Activated CD4-positive, alpha-beta T cell treated with anti-CD3 and anti-CD28 coated beads for 36 hours (primary cell): ENCODE data around the gene PTPA. TPM values are rescaled to one million over a fixed set of nuclear protein-coding genes. Genes with fewer than 3 reads are reported as not detected.

ENCODE experiments used
- ATAC-seq: fragments of 200-7000 bp; cut with Tn5 transposase; one replicate; pipeline ENCODE4 v1.10.0; 2021; ENCODE audit warnings: mild to moderate bottlenecking, moderate library complexity
- CTCF ChIA-PET: fragments of 350-600 bp; sonication (Branson Sonifier 250); formaldehyde crosslinking; loops from one replicate; lab custom pipeline; 2021; ENCODE audit warnings: antibody characterized with exemption; lab: Charles Lee
- POLR2A ChIA-PET: fragments of 350-600 bp; sonication (Branson Sonifier 250); formaldehyde crosslinking; loops from one replicate; lab custom pipeline; 2021; ENCODE audit warnings: antibody characterized with exemption, inconsistent platforms; lab: Charles Lee
- DNase-seq: peaks from one replicate; pipeline ENCODE4 v3.0.0-alpha.2; 2020
- H3K27ac Mint-ChIP-seq: one replicate; pipeline ENCODE4 v1.8.0; 2021; ENCODE audit warnings: mixed read lengths
- H3K27me3 Mint-ChIP-seq: one replicate; pipeline ENCODE4 v1.8.0; 2021; ENCODE audit warnings: mixed read lengths
- H3K36me3 Mint-ChIP-seq: one replicate; pipeline ENCODE4 v1.8.0; 2021; ENCODE audit warnings: low read depth, mixed read lengths
- H3K4me1 Mint-ChIP-seq: one replicate; pipeline ENCODE4 v1.8.0; 2021; ENCODE audit warnings: mixed read lengths
- H3K4me3 Mint-ChIP-seq: one replicate; pipeline ENCODE4 v1.8.0; 2021; ENCODE audit warnings: mild to moderate bottlenecking, moderate library complexity, mixed read lengths
- H3K9me3 Mint-ChIP-seq: one replicate; pipeline ENCODE4 v1.8.0; 2021; ENCODE audit warnings: low read depth, mixed read lengths
- intact Hi-C, 2 experiments: fragments of 100-400 bp; cut with DNase I in 1 of 2; cut with micrococcal nuclease in 1 of 2; formaldehyde crosslinking; loops; one replicate each; pipeline versions ENCODE4 v1.14.2 to v1.15.1; 2022 to 2024; cut with DNase I, micrococcal nuclease
- total RNA-seq, 2 experiments: library from RNA; stranded (reverse); gene quantifications; one replicate each; pipeline ENCODE4 v1.2.3, GENCODE V29; 2021

Gene PTPA
- total RNA-seq, 2 experiments from 2014 or later, result 71.9 to 88.0 TPM

DNA sequence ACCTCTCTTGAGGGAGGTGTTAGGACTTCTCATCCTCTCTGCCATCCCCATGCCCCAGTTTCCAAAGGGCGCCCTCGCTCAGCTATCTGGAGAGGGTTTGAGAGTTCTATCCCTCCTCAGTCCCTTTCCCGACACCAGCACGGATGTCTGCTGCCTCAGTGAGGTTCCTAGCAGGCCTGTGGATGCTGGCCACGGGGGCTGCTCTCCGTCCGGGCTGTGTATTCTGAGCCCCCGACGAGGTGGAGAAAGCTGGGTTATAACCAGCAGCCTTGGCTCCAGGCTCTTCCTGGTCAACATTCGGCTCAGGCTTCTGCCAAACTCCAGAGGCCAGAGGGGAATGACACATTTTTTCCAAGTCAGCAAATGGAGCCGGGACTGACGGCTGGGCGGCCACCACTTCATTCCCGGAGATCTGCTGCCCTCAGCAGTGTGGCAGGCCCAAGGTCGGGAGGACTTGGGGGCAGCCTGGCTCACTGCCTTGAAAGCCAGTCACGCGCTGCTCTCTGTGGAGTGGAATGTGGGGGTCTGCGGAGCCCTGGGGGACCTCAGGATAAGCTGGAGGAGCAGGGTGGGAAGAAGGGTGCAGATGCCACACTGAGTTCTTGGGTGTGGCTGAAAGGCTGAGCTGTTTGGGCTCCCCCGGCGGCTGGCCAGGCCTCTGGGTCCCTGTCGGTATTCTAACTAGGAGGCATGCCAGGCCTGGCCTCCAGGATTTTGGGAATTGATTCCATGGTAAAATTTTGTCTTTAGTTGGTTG, 27.4 kb downstream of the PTPA start:
- H3K36me3 Mint-ChIP-seq, result peaks cover 22% of the 10 kb centered on the region
- H3K27ac Mint-ChIP-seq, result peak overlapping the region; percentile 99
- ATAC-seq, result peak; percentile 1
- ChIA-PET CTCF (interaction anchor here (0.6 to 7.8 kb wide), 27 partner anchors 8 to 1201 kb away, joined by 3 to 96 read pairs (median 4); partner anchors contain the start of genes C9orf50, CRAT, ENDOG and IER5L), POLR2A (interaction anchor here (0.6 to 1.8 kb wide), 2 partner anchors 26 to 35 kb away, joined by 3 to 7 read pairs; no protein-coding TSS in a partner anchor)
- H3K4me3 Mint-ChIP-seq, result peak overlapping the region; percentile 83
- DNase-seq, result no peak
- no peaks in the 10 kb centered on the region for H3K9me3 Mint-ChIP-seq
- no peaks in the 10 kb centered on the region for H3K27me3 Mint-ChIP-seq
- H3K4me1 Mint-ChIP-seq, result peaks cover 37% of the 10 kb centered on the region
- intact Hi-C loops, result loop anchor here (1.0 to 10.0 kb wide), 6 partner anchors 36 to 646 kb away; partner anchors contain the start of gene ASB6 (in 1 of the 2)

DNA sequence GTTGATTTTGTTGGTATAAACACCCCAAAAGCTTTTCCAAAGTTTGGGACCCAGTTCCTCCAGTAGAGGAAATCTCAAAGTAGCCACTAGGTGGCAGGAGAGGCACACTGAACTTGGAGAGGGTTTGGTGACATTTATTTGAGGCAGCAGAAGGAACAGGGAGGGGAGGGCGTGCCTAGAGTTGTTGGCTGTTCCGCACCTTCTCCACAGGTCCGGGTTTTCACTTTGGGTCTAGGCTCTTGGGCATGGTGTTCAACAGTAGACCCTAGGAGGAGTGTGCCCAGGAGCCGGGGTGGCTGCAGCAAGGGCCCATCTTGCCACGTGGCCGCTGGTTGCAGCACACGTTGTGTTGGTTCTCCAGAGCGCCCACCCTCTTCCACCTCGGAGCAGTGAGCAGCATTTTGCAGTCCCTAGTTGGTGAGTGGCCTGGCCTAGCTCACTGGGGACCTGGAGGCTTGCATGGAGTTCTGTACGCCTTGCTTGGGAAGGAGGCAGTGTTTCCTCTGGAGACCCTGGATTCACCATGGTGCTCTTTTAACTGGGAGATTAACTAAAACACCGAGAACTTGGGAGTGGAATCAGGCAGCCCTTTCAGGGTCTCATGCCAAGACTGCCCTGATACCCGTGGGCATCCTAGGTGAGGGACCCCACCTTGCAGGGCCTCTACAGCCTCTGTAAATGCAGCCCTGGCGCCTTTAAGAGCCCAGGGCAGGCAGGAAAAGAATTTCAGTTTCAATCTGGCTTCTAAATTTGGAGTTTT, 28.2 kb downstream of the PTPA start:
- POLR2A ChIA-PET, result interaction anchor here (0.6 to 1.8 kb wide), 6 partner anchors 8 to 671 kb away, joined by 3 to 7 read pairs (median 4); partner anchors contain the start of gene NTMT1
- DNase-seq, result peak; percentile 85
- H3K27ac Mint-ChIP-seq, result peak overlapping the region; percentile 99
- H3K4me3 Mint-ChIP-seq, result peak overlapping the region; percentile 83
- no peaks in the 10 kb centered on the region for H3K9me3 Mint-ChIP-seq
- intact Hi-C loops, result loop anchor here (1.0 to 10.0 kb wide), 6 partner anchors 35 to 645 kb away; partner anchors contain the start of gene ASB6 (in 1 of the 2)
- peaks cover 37% of the 10 kb centered on the region for H3K4me1 Mint-ChIP-seq
- peaks cover 24% of the 10 kb centered on the region for H3K36me3 Mint-ChIP-seq
- no peaks in the 10 kb centered on the region for H3K27me3 Mint-ChIP-seq
- peak; percentile 60 for ATAC-seq
- CTCF ChIA-PET, result interaction anchor here (0.6 to 7.8 kb wide), 40 partner anchors 7 to 644 kb away, joined by 3 to 96 read pairs (median 4); partner anchors contain the start of genes C9orf50, CRAT, ENDOG and IER5L

DNA sequence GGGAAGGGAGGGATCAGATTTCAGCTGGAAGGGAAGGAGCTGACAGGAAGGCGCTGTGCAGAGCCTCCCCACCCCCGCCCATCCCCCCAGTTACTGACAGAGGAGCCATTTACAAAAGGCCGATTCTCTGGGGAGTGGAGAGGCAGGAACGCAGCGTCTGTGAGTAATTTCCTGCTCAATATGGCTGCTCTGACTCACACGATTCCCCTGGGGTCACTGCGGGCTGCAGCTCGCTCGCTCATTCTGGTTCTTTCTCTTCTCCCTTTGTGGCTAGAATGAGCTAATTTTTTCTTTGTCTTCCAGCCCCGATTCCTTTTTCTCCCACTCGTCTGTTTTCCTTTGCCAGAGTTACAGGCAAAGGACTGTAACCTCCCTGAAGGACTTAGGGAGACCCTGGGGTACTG, 28.8 kb downstream of the PTPA start:
- Mint-ChIP-seq H3K36me3 (peaks cover 24% of the 10 kb centered on the region), H3K4me3 (peak overlapping the region; percentile 83), H3K4me1 (peaks cover 37% of the 10 kb centered on the region), H3K9me3 (no peaks in the 10 kb centered on the region), H3K27me3 (no peaks in the 10 kb centered on the region), H3K27ac (peak overlapping the region; percentile 99)
- CTCF ChIA-PET, result interaction anchor here (0.6 to 7.8 kb wide), 20 partner anchors 8 to 644 kb away, joined by 3 to 96 read pairs (median 4); partner anchors contain the start of genes C9orf50, CRAT, NTMT1 and PTPA
- DNase-seq (peak; percentile 91), ATAC-seq (peak; percentile 90)
- POLR2A ChIA-PET, result interaction anchor here (0.6 to 1.8 kb wide), 7 partner anchors 8 to 670 kb away, joined by 3 to 7 read pairs (median 4); partner anchors contain the start of genes IER5L and NTMT1
- intact Hi-C loops, result loop anchor here (1.0 to 10.0 kb wide), 15 partner anchors 27 to 645 kb away; partner anchors contain the start of genes ASB6 (in 1 of the 2) and DOLPP1 (in 1 of the 2)

DNA sequence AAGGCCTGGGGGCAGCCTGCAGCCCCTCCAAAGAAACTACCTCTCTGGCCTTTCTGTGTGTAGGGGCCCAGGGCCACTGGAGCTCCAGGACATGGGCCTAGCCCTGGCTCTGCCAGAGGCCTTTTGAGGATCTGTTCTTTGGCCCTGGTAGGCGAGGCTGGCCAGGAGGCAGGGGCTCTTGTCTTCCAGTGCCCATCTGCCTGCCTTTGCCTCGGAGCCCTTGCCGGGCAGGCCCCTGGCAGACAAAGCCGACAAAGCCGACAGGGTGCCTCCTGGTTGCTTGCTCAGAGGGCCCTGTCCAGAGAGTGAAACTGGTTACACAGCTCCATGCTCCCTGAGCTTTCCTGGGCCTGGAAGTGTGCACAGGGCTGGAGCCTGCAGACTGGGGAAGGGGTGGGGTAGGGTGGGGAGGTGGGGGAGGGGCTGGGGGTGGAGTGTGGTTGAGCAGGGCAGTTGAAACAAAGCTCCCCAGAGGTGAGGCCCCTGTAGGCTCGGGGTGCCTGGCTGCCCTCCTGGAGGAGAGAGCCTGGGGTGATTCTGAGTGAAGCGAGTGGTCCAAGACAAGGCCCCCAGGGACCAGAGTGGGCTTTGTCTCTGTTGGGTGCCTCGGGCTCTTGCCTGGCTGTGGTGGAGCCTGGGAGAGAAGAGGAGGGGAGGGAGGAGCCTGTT, 29.3 kb downstream of the PTPA start:
- Mint-ChIP-seq H3K4me1 (peaks cover 37% of the 10 kb centered on the region), H3K27me3 (no peaks in the 10 kb centered on the region), H3K9me3 (no peaks in the 10 kb centered on the region), H3K4me3 (peak overlapping the region; percentile 83), H3K27ac (peak overlapping the region; percentile 99), H3K36me3 (peaks cover 24% of the 10 kb centered on the region)
- POLR2A ChIA-PET, result interaction anchor here (0.9 to 1.8 kb wide), 5 partner anchors 9 to 484 kb away, joined by 3 to 7 read pairs (median 4); partner anchors contain the start of gene IER5L
- CTCF ChIA-PET, result interaction anchor here (0.5 to 7.8 kb wide), 24 partner anchors 8 to 643 kb away, joined by 3 to 96 read pairs (median 3); partner anchors contain the start of genes C9orf50, CRAT, NTMT1 and PTPA
- ATAC-seq (peak; percentile 28), DNase-seq (peak; percentile 53)
- intact Hi-C loops, result loop anchor here in 1 of 2 experiments (1.0 to 5.0 kb wide), 9 partner anchors 26 to 348 kb away; partner anchors contain the start of gene DOLPP1

DNA sequence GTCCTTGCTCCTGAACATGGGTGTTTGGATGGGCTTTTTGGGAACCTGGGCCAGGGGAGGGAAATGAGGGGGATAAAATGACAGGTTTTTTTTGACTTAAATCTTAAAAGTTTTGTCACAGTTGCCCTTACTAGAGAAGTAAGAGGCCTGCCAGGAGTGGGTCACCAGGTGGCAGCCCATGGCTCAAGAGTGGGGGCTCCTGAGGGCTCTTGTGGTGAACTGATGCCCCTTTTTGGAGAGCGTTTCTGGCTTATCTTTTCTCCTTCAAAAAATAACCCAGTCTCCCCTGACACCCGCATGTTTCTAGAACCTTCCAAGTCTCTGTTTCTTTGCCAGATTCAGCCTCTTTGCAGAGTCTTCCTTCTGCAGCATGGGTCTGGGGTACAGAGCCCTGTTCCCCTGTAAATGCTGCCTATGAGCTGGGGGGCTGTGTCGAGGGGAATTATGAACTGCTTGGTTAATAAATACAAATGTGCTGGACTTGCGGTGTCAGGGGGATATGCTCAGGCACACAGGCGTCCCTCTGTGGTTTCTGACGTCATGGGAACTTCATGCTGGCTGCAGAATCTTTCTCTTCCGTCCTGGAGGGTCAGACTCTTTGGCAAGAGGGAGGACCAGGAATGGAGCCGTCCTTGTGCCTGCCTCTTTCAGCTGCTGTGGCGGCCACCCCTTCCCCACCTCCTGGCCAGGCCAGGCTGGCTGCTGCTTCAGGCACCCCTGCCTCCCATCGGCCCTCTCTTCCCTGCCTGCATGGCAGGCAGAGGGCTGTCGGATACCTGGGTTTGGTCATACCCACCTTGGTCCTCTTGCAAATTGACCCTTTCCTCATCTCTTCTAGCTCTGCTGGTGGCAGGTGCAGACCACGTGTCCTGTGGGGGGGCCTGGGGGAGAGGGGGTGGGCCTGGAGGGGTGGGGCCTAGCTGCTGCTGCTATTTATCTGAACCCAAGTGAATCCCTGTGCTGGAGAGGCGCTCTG, 30.1 kb downstream of the PTPA start:
- Mint-ChIP-seq H3K4me3 (peak overlapping the region; percentile 83), H3K4me1 (peaks cover 37% of the 10 kb centered on the region), H3K9me3 (no peaks in the 10 kb centered on the region), H3K36me3 (peaks cover 23% of the 10 kb centered on the region), H3K27ac (peak overlapping the region; percentile 99), H3K27me3 (no peaks in the 10 kb centered on the region)
- ChIA-PET CTCF (interaction anchor here (0.5 to 5.4 kb wide), 21 partner anchors 9 to 955 kb away, joined by 3 to 70 read pairs (median 4); partner anchors contain the start of genes C9orf50 and IER5L), POLR2A (interaction anchor here (1.0 kb wide), 1 partner anchor 37 kb away, joined by 4 read pairs; the partner anchor contains the start of gene IER5L)
- intact Hi-C loops, result loop anchor here in 1 of 2 experiments (2.0 to 5.0 kb wide), 3 partner anchors 25 to 196 kb away; no protein-coding TSS in a partner anchor
- ATAC-seq (no peak), DNase-seq (peak; percentile 52)

DNA sequence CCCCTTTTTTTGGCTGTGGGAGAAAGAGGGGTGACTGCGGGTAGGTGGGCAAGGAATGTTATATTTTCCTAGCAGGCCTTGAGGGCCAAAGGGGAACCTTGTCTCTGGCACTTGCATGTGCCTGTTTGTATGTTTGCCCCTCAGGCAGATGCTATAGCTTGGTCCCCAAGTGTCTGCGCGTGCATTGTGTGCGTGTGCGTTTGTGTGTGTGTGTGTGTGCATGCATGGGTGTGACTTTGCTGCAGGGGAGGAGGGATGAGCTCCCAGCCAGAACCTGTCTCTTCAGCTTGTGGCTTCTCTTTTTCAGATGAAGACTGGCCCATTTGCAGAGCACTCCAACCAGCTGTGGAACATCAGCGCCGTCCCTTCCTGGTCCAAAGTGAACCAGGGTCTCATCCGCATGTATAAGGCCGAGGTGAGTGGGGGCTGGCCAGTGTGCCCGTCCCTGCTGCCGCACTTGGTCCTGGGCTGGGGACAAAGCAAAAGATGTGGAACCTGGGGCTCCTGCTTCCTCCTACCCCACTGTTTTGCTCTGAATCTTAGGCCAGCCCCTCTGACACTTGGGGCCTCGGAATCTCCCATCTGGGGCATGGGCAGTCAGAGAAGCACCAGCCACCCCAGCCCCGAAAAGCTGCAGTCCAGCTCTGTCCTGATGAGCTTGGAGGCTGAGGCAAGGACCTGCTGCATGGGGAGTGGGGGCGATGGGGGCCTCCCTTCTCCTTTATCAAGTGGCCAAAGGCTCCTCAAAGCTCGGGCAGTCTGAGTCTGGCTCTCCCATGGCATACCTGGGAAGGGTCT, 31.1 kb downstream of the PTPA start:
- CTCF ChIA-PET, result interaction anchor here (0.5 to 5.4 kb wide), 50 partner anchors 7 to 974 kb away, joined by 3 to 70 read pairs (median 4); partner anchors contain the start of genes C9orf50, DOLK, DOLPP1 and IER5L
- H3K4me3 Mint-ChIP-seq, result no peak overlapping the region
- ATAC-seq, result no peak
- no peak for DNase-seq
- intact Hi-C loops, result loop anchor here in 1 of 2 experiments (5.0 kb wide), 1 partner anchor 195 kb away; no protein-coding TSS in a partner anchor
- no peaks in the 10 kb centered on the region for H3K27me3 Mint-ChIP-seq
- POLR2A ChIA-PET, result interaction anchor here (1.3 kb wide), 1 partner anchor 10 kb away, joined by 6 read pairs; no protein-coding TSS in a partner anchor
- H3K36me3 Mint-ChIP-seq, result peaks cover 21% of the 10 kb centered on the region
- peaks cover 37% of the 10 kb centered on the region for H3K4me1 Mint-ChIP-seq
- no peaks in the 10 kb centered on the region for H3K9me3 Mint-ChIP-seq
- H3K27ac Mint-ChIP-seq, result peak overlapping the region; percentile 99

DNA sequence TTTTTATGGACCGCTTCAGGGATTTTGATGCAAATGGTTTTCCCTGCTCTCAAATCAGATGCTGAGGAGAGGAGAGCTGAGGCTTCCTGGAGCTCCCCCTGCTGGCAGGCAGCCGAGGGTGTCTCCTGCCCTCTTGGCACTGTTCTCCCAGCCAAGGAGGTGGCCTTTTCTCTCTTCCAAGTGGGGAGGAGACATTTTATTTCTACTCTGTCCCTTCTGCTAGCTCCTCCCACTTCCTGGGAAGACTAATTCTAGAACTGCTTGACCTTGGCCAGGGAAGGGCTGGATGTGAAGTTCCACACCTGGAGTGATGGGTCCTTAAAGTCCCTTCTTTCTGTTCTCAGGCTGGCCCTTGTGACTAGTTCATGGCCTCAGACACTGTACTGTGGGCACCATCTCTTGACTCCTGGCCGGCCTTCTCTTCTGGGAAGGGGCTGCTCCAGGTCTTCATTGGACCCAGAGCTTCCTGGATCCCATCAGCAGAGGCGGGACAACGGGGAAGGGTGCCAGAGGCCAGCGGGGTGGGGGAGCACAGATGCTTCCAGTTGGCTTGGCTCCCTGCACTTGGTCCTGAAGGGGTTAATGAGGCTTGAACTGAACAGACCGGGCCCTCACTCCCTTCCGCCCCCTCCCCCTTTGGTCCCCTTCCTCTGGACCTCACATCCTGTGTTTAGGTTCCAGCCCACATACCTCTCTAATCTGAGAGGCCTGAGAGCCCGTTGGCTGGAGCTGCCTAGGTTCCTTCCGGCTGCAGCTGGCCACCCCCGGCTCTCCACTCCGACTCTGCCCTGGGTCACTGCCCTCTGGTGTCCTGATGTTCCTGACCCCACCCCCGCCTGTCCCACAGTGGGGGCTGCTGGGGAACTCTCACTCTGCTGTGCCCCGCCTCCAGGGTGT, 32.1 kb downstream of the PTPA start:
- ATAC-seq (peak; percentile 27), DNase-seq (peak; percentile 88)
- H3K9me3 Mint-ChIP-seq, result no peaks in the 10 kb centered on the region
- peak overlapping the region; percentile 42 for H3K27ac Mint-ChIP-seq
- peaks cover 18% of the 10 kb centered on the region for H3K36me3 Mint-ChIP-seq
- H3K4me1 Mint-ChIP-seq, result peaks cover 37% of the 10 kb centered on the region
- H3K4me3 Mint-ChIP-seq, result no peak overlapping the region
- H3K27me3 Mint-ChIP-seq, result no peaks in the 10 kb centered on the region
- POLR2A ChIA-PET, result interaction anchor here (0.6 to 1.3 kb wide), 2 partner anchors 11 to 342 kb away, joined by 4 to 6 read pairs; no protein-coding TSS in a partner anchor
- CTCF ChIA-PET, result interaction anchor here (0.5 to 5.4 kb wide), 43 partner anchors 8 to 973 kb away, joined by 3 to 70 read pairs (median 4); partner anchors contain the start of genes C9orf50, DOLK, DOLPP1 and NTMT1
- intact Hi-C loops, result loop anchor here in 1 of 2 experiments (5.0 kb wide), 1 partner anchor 194 kb away; no protein-coding TSS in a partner anchor

DNA sequence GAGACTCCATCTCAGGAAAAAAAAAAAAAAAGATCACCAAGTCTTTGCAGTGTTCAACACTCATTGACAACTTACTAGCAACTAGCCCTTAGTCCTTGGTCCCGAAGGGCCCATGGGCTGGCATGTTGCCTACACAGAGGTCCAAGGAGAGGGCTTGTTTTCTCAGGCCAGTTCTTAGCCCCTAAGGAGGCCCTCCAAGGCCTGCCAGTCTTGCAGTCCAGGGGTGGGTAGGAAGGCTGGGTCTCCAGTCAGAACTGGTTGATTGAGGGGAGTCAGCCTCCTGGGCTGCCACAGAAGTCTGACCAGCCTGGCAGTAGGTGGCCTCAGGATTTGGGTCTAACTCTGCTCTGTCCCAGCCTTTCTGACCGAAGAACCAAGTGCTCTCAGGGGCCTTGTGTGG, 34.1 kb downstream of the PTPA start:
- Mint-ChIP-seq H3K27me3 (no peaks in the 10 kb centered on the region), H3K4me3 (no peak overlapping the region), H3K9me3 (no peaks in the 10 kb centered on the region), H3K27ac (no peak overlapping the region), H3K36me3 (peaks cover 21% of the 10 kb centered on the region), H3K4me1 (peaks cover 25% of the 10 kb centered on the region)
- ATAC-seq (no peak), DNase-seq (no peak)
- CTCF ChIA-PET, result interaction anchor here (1.2 kb wide), 1 partner anchor 13 kb away, joined by 8 read pairs; no protein-coding TSS in a partner anchor
- POLR2A ChIA-PET, result interaction anchor here (0.6 kb wide), 1 partner anchor 463 kb away, joined by 3 read pairs; no protein-coding TSS in a partner anchor
- intact Hi-C loops, result no loop called here
